NCI-H2196 (cell line): ENCODE measurements around the gene UBR4.
"Not testable (repeated sequence)": the region's sequence is repeated elsewhere in the genome, so short reads cannot be mapped to it uniquely, and the experiment has no call there.

Experiments used
- DNase-seq: peaks from one replicate; lab custom pipeline; 2025; ENCODE audit not compliant: unreplicated experiment; lab: John Stamatoyannopoulos, UW

The UBR4 gene

DNA sequence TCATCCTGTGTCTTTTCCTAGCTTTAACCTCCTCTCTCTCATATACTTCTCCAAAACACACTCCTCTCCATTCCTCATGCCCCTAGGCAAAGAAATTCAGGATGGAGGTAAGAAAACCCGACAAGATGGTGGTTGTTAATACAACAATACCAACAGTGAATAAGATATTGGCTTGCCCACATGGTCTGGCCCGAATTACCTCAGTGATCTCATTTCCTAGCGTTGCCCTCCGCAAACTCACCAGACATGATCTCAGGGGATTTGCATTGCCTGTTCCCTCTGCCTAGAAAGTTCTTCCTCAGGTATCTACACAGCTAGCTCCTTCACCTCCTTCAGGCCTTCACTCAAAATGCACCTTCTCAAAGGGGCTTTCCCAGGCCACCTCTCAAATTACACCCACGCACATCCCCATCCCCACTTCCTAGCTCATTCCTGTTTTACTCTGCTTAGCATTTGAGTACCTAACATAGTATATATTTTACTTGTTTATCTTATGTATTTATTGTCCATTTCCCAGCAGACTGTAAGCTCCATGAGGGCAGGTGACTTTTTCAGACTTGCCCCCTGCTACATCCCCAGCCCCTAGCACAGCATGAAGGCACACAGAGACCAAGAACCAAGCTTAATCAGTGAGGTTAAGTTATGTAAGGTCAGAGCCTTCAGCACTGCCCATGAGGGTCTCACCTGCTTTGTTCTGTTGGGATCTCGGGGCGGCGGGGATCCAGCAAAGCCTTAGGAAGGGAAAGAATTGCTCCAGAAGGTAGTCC is 10.2 kb upstream of the UBR4 start:
- no peak for DNase-seq

DNA sequence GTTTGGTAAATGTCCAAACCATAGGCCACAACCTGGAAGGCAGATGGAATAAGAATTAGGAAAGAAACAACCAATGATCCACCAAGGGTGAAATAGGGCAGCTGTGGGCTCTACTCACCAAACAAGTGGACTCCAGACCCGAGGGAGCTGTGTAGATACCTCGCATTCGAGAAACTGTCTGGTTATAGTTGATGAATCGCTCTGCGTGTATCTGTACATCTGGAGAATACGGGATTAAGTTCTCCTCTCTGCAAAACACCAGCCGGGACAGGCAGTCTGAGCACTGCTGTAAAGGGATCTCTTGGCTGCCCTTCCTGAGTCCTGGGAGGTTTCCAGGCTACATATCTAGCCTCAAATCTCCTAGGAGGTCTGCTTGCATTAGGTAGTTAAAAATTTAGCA is 9.4 kb upstream of the UBR4 start:
- no peak for DNase-seq

DNA sequence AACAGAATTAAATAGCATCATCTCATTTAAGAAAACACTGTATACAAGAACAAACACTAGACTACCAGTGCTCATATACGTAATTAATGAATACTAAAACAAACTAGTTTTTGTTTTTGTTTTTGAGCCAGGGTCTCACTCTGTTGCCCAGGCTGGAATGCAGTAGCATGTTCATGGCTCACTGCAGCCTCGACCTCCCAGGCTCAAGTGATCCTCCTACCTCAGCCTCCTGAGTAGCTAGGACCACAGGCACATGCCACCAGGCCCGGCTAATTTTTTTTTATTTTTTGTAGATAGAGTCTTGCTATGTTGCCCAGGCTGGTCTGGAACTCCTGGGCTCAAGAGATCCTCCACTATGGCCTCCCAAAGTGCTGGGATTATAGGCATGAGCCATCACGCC is 6.5 kb upstream of the UBR4 start:
- DNase-seq, result not testable (repeated sequence)

DNA sequence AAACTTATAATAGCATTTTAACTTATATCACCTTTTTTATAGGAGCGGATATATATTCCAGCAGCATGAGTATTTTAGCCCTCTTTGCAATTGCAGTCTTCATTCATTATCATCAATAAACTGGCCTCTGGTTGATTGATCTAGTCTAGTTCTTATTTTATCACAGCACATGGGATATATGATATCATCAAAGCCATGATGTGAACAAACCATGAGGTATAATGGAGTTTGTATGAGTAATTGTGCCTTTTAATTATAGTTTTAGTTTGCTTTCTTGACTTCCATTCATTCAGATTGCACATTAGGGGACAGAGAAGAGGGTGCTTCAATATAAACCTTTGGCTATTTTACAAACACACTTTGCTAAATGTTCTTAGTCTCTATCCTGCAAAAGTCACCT is 3.5 kb upstream of the UBR4 start:
- no peak for DNase-seq

DNA sequence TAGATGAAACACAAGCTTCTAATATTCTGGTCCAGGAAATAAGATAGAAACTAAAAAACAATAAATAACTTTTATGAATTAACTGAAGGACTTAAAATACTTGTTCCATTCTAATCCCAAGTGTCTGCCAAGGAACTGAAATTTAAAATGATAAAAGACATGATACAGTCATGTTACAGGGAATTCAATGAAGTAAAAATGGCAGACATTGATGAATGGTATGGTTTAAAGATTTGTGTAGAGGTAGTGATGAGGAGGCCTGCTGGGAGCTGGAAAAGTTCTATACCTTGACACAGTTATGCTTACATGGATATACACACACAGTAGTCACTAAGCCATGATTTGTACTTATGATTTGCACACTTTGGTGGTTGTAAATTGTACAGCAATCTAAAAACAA is 2.1 kb upstream of the UBR4 start:
- no peak for DNase-seq

DNA sequence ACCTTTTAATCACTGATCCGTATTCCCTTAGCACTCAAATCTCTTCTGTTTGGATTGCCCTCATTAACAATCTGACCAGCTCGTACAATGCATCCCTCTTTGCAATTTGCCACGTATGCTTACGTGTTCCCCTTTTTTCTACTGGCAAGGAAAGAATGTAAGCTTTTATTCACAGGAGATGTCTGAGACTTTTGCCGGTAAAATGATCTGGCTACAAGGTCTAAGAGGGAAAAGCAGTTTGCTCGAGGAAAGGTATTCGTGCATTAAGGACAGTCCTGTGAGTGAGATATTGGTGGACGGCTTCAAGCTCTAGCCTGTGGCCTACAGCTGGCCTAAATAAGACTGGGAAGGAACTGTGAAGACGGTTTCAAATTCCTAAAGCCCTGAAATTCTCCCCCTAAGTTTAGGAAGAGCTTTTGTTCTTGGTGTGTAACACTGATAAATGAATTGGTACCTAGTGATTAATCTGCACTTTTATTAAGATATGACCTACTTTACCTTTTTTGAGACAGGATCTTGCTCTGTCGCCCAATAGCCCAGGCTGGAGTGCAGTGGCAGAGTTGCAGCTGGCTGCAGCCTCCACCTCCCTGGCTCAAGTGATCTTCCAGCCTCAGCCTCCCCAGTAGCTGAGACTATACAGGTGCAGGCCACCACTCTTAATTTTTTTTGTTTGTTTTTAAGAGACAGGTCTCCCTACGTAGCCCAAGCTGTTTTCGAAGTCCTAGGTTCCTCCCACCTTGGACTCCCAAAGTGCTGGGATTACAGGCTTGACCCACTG is 895 bp upstream of the UBR4 start:
- DNase-seq, result no peak

DNA sequence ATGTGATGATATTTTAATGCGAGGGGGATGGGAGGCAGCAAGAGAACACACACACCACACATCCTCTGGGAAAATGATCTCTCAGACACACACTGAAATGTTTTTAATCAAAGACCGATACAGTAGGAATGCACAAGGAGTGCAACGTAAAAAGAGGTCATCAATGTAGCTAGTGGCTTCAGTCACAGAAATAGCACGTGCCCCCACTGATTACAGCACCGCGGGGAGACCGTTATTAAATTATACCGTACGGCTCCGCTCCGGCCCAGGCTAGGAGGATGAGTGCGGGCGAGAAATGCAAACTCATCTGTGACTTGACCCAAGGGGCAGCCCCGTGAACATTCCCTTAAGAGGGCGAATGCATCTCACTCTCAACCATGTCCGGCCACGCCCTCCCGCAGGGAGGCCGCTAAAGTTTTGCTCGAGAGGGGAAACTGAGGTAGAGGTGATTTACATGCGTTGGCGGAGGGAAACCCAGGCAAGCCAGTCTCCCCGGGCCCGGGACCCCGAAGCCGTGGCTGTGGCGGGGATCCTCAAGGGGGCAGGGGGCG is 552 bp downstream of the UBR4 start:
- no peak for DNase-seq

DNA sequence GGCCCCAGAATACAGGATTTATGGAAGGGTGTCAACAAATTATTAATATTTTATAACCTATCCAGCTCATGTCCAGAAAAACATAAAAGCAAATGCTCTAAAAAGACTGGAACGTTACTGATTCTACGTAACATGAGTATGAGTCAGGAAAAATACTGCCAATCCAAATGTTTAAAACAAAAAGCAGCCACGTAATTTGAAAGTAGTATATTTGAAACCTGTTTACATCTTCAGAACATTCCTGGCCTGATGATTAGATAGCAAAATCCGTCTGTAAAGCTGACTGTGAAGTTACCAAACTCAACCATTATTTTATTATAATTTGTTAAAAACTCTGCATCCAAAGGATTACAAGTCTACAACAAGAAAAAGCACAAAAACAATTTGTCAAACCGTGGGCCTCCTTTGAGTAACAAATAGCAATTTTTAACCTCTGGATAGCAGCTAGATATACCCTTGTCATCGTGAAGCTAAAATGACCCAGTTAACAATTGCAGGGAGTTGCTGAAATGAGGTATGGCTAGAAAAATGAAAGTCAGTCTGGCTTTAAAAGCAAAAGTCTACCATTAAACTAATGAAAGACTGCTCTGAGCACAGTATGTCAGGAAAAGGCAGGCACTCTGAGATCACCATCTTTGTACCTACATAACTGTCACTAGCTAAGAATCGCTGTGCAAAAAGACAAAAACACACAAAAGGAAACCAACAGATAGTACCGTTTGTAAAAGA is 1.2 kb downstream of the UBR4 start:
- DNase-seq, result no peak

DNA sequence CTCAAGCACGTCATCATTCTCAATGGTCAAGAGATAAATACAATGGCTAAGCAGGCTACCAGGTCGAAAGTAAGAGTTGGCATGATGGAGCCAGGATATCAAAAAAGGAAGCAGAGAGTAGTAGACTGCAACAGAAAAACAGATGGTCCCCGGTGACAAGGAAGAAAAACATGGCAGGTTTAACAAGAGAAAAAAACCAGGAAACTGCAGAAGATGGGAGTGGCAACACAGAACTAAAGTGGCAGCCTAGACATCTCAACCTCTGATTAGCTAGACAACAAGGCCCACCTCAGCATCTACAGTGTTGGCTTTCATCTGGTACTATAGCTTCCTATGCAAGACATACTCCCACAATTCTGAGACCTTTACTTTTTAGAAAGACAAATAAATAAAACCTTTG is 3.1 kb downstream of the UBR4 start:
- no peak for DNase-seq

DNA sequence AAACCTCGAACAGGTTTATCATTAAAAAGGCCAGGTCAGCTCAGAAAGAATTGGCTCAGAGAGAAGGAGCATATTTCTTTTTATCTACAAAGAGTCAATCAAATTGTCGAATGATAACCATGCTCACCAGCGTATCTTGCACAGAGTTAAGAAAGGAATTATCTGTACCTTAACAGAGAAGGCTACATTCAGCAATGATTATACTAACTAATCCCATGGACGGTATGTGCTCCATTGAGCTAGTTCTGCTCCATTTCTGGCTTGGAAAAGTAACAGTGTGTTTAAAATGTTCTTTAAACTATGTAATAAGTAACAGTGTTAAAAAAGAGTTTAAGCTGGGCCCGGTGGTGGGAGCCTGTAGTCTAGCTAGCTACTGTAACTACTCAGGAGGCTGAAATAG is 4.2 kb downstream of the UBR4 start:
- DNase-seq, result no peak

DNA sequence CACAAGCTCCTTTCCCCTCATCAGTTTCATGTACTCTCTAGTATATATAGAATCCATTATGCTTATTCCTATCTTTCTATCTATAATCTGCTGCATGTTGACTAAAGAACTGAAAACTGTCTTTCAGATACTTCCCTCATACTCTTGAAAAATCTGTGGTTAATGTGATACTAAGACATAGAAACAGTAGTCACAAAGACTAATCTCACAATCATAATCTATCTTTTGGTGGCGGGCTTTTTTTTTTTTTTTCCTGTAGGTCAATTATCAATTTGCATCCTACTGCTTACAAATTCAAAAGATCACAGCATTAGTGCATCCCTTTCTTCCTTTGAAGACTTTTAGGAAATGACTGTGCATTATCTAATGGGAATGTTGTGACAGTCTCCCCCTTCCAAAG is 4.7 kb downstream of the UBR4 start:
- no peak for DNase-seq

DNA sequence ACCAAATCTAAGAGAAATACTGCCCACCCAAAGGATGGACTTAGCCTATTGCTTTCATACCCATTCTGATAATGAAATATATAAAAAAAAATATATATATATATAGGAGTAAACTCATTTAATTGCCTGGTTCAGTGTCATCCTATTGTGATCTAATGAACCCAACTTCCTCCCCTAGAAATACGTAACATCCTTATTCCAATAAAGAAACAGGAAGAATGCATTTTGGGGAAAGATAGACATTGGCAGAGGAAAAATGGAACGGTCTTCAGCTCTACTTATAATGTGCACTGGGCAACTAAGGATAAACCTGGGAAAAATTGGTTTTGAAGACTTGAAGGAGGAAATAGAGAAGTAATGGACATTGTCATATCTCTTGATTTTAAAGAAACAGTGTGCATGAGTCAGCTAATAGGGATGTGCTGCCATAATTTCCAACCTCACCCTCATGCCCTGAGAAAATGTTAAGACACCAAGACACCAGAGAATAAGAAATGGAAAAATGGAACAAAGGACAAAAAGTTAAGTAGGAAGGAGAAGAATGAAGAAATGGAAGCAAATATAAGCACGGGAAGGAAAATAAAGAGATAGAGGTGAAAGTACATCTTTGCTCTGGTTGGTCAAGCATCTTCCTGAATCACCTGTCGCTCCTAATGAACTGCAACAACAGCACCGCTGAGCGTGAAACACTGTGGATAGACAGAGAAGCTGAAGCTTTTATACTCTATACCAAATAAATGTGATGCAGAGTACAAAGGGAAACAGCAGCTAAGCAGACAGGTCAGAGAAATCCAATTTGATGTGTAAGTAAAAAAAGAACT is 5.4 kb downstream of the UBR4 start:
- no peak for DNase-seq

DNA sequence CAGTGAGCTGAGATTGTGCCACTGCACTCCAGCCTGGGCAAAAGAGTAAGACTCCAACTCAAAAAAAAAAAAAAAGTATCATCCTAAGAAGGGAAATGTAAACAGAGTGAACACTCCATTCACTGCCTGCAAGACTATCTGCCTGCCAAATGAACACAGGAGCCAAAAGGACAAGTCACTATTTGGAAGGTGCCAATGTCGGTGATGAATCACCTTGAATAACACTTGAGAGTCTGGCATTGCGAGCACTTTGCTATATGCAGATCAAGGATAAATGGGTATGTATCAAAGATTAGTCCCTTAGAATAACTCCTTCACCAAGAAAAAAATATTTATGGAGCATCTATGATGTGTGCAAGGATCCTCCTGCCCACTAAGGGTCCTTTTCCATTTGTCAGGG is 6.6 kb downstream of the UBR4 start:
- peak; percentile 50 for DNase-seq

DNA sequence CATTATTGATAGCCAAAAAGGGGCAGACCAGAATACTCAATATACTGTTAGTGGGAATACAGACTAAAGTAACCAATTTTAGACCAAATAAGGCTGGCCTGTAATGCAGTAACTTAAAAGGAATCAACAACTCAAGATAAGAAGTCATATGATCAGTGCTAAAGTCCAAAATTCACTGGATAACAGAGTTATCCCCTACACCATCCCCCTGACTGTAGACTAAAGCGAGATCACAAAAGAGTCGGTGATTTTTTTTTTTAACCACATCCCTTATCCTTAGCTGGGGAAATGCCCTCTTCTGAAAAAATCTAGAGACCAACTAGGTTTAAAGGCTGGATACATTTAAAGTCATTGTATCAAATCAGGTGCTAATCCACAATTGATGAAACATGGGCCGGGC is 7.7 kb downstream of the UBR4 start:
- DNase-seq, result no peak

DNA sequence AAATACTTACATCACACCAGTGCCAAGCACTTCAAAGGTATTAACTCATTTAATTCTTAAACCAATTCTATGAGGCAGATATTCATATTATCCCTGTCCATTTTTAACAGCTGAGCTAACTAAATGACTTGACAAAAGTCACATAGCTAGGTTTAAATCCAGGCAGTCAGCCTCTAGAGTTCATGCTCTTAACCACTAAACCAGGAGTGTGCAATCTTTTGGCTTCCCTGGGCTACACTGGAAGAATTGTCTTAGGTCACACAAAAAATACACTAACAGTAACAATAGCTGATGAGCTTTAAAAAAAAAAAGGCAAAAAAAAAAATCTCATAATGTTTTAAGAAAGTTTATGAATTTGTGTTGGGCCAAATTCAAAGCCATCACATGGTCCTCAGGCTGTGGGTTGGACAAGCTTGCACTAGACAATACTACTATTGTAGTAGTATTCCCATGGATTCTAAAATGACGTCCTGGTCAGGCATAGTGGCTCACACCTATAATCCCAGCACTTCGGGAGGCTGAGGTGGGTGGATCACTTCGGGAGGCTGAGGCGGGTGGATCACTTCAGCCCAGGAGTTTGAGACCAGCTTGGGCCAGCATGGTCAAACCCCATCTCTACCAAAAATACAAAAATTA is 10.0 kb downstream of the UBR4 start:
- DNase-seq, result no peak

DNA sequence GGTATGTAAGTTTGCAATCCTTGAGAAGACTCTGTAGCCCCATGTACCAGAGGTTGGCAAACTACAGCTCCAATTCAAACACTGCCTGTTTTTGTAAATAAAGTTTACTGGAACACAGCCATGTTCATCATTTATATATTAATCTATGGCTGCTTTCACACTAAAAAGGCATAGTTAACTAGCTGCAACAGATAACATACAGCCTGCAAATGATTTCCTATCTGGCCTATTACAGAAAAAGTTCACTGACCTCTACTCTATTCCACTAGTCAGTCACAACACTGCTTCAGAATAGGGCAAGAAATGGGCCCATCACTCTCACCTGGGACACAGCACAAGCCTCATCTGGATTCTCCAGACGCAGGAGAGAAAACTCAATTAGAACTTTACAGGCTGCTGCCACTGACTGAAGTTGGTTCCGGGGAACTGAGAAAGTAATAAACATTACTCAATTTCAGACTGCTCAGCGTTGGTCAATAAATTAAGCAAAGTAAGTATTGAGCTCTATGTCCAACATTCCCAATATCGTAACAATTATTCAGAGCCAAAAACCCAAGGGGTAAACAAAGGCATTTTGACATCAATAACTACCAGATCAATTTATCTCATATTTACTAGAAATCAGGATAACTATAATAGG is 10.6 kb downstream of the UBR4 start:
- DNase-seq, result no peak

DNA sequence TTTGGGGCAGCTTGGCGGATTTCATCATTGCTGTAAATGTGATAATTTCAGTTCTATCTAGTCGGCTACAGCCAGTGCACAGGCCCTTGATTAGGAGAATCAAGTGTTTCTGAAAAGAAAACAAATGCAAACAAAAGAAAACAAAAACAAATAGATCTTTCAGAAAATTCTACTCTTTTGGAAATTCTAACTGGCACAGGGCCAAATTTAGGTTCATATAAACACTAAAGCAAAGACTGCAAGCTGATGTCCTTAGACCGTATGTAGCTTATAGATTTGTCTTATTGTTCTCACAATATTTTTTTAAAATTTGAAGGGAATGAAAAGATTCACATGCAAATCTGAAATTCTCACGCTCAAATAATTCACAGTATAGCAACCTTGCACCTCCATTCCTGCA is 11.2 kb downstream of the UBR4 start:
- DNase-seq, result no peak

DNA sequence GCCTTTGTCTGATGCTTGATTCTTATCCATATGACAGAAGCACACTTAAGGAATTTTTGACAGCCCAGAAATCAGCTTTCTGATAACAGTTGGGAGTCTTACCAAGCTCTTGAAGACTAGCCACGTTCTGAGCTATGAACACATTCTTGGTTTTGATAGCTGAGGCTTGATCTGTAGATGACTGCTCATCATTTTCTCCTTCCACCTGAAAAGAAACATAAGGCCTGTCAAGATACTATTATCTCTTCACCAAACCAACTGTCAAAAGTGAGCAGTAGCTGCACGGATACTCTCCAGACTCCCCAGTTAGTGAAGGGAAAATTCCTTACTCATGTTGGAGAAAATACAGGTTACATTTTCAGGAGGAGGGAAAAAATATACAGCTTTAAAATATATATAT is 12.2 kb downstream of the UBR4 start:
- no peak for DNase-seq

DNA sequence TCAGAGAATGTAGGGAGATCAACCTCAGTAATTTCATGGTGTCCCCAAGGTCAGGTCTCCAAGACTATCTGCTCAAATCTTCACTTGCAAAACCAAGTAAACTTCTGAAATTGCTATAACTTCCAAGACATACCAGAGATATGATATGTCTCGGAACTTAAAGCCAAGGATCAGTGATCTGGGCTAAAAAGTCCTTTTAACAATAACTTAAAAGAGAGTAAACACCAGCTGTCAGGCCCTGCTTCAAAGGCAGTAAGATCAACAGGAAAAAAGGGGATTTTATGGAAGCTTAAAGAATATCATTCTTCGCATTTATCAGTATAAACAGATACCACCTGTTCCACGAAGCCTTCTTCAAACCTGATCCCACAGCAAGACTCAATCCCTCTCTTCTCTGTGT is 13.7 kb downstream of the UBR4 start:
- DNase-seq, result no peak

DNA sequence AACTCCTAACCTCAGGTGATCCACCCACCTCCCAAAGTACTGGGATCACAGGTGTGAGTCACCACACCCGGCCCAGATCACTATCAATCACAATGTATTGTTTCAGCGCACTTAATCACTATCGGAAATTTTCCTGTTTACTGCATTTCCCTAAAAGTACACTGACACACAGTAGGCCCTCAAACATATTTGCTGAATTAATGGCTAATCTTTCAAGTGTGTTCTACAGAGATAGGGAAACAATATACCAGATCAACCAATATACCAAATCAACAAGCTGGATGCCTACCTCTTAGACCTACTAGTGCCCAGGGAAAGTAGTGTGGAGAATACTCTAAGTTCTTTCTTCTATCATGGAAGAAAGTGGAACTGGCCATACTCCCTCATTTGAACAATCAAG is 17.1 kb downstream of the UBR4 start:
- DNase-seq, result no peak
